Trophoblast cell (in vitro differentiated cells and primary cell): ENCODE data around the gene KCNH1.

Source experiments
- DNase-seq, 2 donors: peaks; one replicate each; pipeline ENCODE4 v3.0.0-alpha.2; 2016
- H2AFZ ChIP-seq: 2 replicates; pipeline ENCODE4 v1.6.1; 2013; ENCODE audit warnings: low read length, moderate library complexity, mild to moderate bottlenecking; ENCODE audit not compliant: insufficient read depth, poor library complexity
- H2AK5ac ChIP-seq: 2 replicates; pipeline ENCODE4 v1.6.1; 2013; ENCODE audit warnings: mild to moderate bottlenecking, low read length
- H2BK120ac ChIP-seq: 2 replicates; pipeline ENCODE4 v1.6.1; 2013; ENCODE audit warnings: low read length, mild to moderate bottlenecking, moderate library complexity; ENCODE audit not compliant: insufficient read depth, poor library complexity
- H2BK12ac ChIP-seq: 2 replicates; pipeline ENCODE4 v1.6.1; 2013; ENCODE audit warnings: mild to moderate bottlenecking, low read length, moderate library complexity
- H2BK5ac ChIP-seq: 2 replicates; pipeline ENCODE4 v1.6.1; 2013; ENCODE audit warnings: low read length, low read depth, moderate library complexity, mild to moderate bottlenecking; ENCODE audit not compliant: poor library complexity
- H3K14ac ChIP-seq: 2 replicates; pipeline ENCODE4 v1.6.1; 2013; ENCODE audit warnings: mild to moderate bottlenecking, low read length
- H3K18ac ChIP-seq: 2 replicates; pipeline ENCODE4 v1.6.1; 2013; ENCODE audit warnings: mild to moderate bottlenecking, low read length
- H3K23ac ChIP-seq: 2 replicates; pipeline ENCODE4 v1.6.1; 2013; ENCODE audit warnings: low read length
- H3K27ac ChIP-seq: 2 replicates; pipeline ENCODE4 v1.5.1; 2013; ENCODE audit warnings: low read depth, mild to moderate bottlenecking, inconsistent platforms, low read length, moderate library complexity
- H3K27me3 ChIP-seq: 2 replicates; pipeline ENCODE4 v1.6.1; 2013; ENCODE audit warnings: inconsistent platforms, mild to moderate bottlenecking, low read length, moderate library complexity; ENCODE audit not compliant: insufficient read depth
- H3K36me3 ChIP-seq, 2 experiments: 1 replicate in 1 of 2; 2 replicates in 1 of 2; pipeline ENCODE4 v1.6.1; 2013; ENCODE audit warnings: low read length in 2 of 2, mild to moderate bottlenecking in 2 of 2, moderate library complexity in 1 of 2; ENCODE audit not compliant: insufficient read depth in 2 of 2, control insufficient read depth in 1 of 2
- H3K4ac ChIP-seq: 2 replicates; pipeline ENCODE4 v1.6.1; 2013; ENCODE audit warnings: low read depth, mild to moderate bottlenecking, low read length, moderate library complexity
- H3K4me1 ChIP-seq, 2 experiments: 1 replicate in 1 of 2; 2 replicates in 1 of 2; pipeline ENCODE4 v1.6.1; 2013; ENCODE audit warnings: low read length in 2 of 2, mild to moderate bottlenecking in 2 of 2, moderate library complexity in 1 of 2; ENCODE audit not compliant: insufficient read depth in 2 of 2, control insufficient read depth in 1 of 2
- H3K4me2 ChIP-seq: 2 replicates; pipeline ENCODE4 v1.6.1; 2013; ENCODE audit warnings: inconsistent platforms, mild to moderate bottlenecking, low read length, moderate library complexity
- H3K4me3 ChIP-seq: 2 replicates; pipeline ENCODE4 v1.5.1; 2013; ENCODE audit warnings: mild to moderate bottlenecking, low read depth, low read length, inconsistent platforms
- H3K79me1 ChIP-seq: one replicate; pipeline ENCODE4 v1.6.1; 2013; ENCODE audit warnings: low read length
- H3K79me2 ChIP-seq: 2 replicates; pipeline ENCODE4 v1.6.1; 2013; ENCODE audit warnings: low read length, mild to moderate bottlenecking; ENCODE audit not compliant: control insufficient read depth, insufficient read depth, poor library complexity
- H3K9ac ChIP-seq: 2 replicates; pipeline ENCODE4 v1.6.1; 2013; ENCODE audit warnings: mild to moderate bottlenecking, low read length
- H3K9me3 ChIP-seq: 2 replicates; pipeline ENCODE4 v1.6.1; 2013; ENCODE audit warnings: low read depth, mild to moderate bottlenecking, control low read depth, inconsistent platforms, low read length; ENCODE audit not compliant: insufficient read depth
- H4K12ac ChIP-seq: 2 replicates; pipeline ENCODE4 v1.6.1; 2013; ENCODE audit warnings: low read depth, mild to moderate bottlenecking, low read length, moderate library complexity
- H4K8ac ChIP-seq: 2 replicates; pipeline ENCODE4 v1.6.1; 2013; ENCODE audit warnings: low read depth, mild to moderate bottlenecking, low read length, moderate library complexity
- H4K91ac ChIP-seq: one replicate; pipeline ENCODE4 v1.6.1; 2013; ENCODE audit warnings: low read depth, mild to moderate bottlenecking, low read length, moderate library complexity
- WGBS: extraction: QIAGEN DNeasy Blood & Tissue Kit; methylation state at CpG from one replicate; pipeline ENCODE4 v1.1.7; 2013; ENCODE audit warnings: missing lambda C conversion rate; ENCODE audit not compliant: insufficient read length, insufficient coverage; ENCODE audit errors: extremely low coverage; 5-methylcytosine and 5-hydroxymethylcytosine counted together

KCNH1 gene

GRCh38 chr1:210905365-210905904 lies 228.5 kb downstream of the KCNH1 start:
- H3K4me1 ChIP-seq, result peaks cover 0 to 15% of the 10 kb centered on the region in 2 experiments
- no peak overlapping the region for H3K14ac ChIP-seq
- no peak overlapping the region for H3K23ac ChIP-seq
- H2BK5ac ChIP-seq, result no peak overlapping the region
- H2BK12ac ChIP-seq, result no peak overlapping the region
- no peak overlapping the region for H3K9ac ChIP-seq
- H3K4me2 ChIP-seq, result no peak overlapping the region
- no peak overlapping the region for H3K18ac ChIP-seq
- H2BK120ac ChIP-seq, result no peak overlapping the region
- no peaks in the 10 kb centered on the region for H3K79me2 ChIP-seq
- H2AFZ ChIP-seq, result no peak overlapping the region
- H4K91ac ChIP-seq, result no peak overlapping the region
- H3K9me3 ChIP-seq, result peaks cover 2% of the 10 kb centered on the region
- H4K8ac ChIP-seq, result no peak overlapping the region
- no peak overlapping the region for H3K4me3 ChIP-seq
- no peaks in the 10 kb centered on the region for H3K27me3 ChIP-seq
- H3K4ac ChIP-seq, result no peak overlapping the region
- no peak overlapping the region for H2AK5ac ChIP-seq
- no peak overlapping the region for H3K27ac ChIP-seq
- no CpG with 5 or more reads among the region's 4 CpGs for WGBS
- H3K36me3 ChIP-seq, result no peaks in the 10 kb centered on the region
- H4K12ac ChIP-seq, result no peak overlapping the region
- no peaks in the 10 kb centered on the region for H3K79me1 ChIP-seq
- DNase-seq, result no peak

GRCh38 chr1:210901981-210902770 lies 231.8 kb downstream of the KCNH1 start:
- Histone ChIP-seq H2AFZ (no peak overlapping the region), H3K4ac (no peak overlapping the region), H3K27ac (no peak overlapping the region), H3K23ac (no peak overlapping the region), H3K36me3 (no peaks in the 10 kb centered on the region), H4K91ac (no peak overlapping the region), H3K79me1 (no peaks in the 10 kb centered on the region), H3K79me2 (no peaks in the 10 kb centered on the region), H2BK5ac (no peak overlapping the region), H3K4me3 (no peak overlapping the region), H3K4me2 (no peak overlapping the region), H3K4me1 (peaks cover 0 to 10% of the 10 kb centered on the region in 2 experiments), H3K27me3 (no peaks in the 10 kb centered on the region), H4K12ac (no peak overlapping the region), H4K8ac (no peak overlapping the region), H2BK12ac (no peak overlapping the region), H3K18ac (no peak overlapping the region), H2AK5ac (no peak overlapping the region), H3K9ac (no peak overlapping the region), H2BK120ac (no peak overlapping the region), H3K9me3 (peaks cover 2% of the 10 kb centered on the region), H3K14ac (no peak overlapping the region)
- WGBS, result no CpG with 5 or more reads among the region's 8 CpGs
- DNase-seq, result no peak

- Histone ChIP-seq H2BK5ac (no peak overlapping the region), H2AK5ac (no peak overlapping the region)
- WGBS, result no CpG with 5 or more reads among the region's 2 CpGs
Measured at GRCh38 chr1:210900820-210901219, 233.1 kb downstream of the KCNH1 start.

GRCh38 chr1:210900079-210900478 lies 233.9 kb downstream of the KCNH1 start:
- peaks cover 0 to 5% of the 10 kb centered on the region in 2 experiments for H3K4me1 ChIP-seq
- H2BK120ac ChIP-seq, result no peak overlapping the region
- DNase-seq, result no peak
- H3K27ac ChIP-seq, result no peak overlapping the region
- no peaks in the 10 kb centered on the region for H3K79me1 ChIP-seq
- H3K4me2 ChIP-seq, result no peak overlapping the region
- no peaks in the 10 kb centered on the region for H3K36me3 ChIP-seq
- H3K4me3 ChIP-seq, result no peak overlapping the region
- no peak overlapping the region for H2BK12ac ChIP-seq
- no peak overlapping the region for H2AK5ac ChIP-seq
- H2AFZ ChIP-seq, result no peak overlapping the region
- H4K12ac ChIP-seq, result no peak overlapping the region
- no peaks in the 10 kb centered on the region for H3K79me2 ChIP-seq
- WGBS, result no CpG with 5 or more reads among the region's 2 CpGs
- H4K91ac ChIP-seq, result no peak overlapping the region
- H4K8ac ChIP-seq, result no peak overlapping the region
- no peak overlapping the region for H3K14ac ChIP-seq
- H3K18ac ChIP-seq, result no peak overlapping the region
- H3K23ac ChIP-seq, result no peak overlapping the region
- H3K9ac ChIP-seq, result no peak overlapping the region
- H3K27me3 ChIP-seq, result no peaks in the 10 kb centered on the region
- H3K4ac ChIP-seq, result no peak overlapping the region
- peaks cover 2% of the 10 kb centered on the region for H3K9me3 ChIP-seq
- H2BK5ac ChIP-seq, result no peak overlapping the region

More at GRCh38 chr1:210900820-210901219, 233.1 kb downstream of the KCNH1 start:
- no peak overlapping the region for H4K91ac ChIP-seq
- H3K23ac ChIP-seq, result no peak overlapping the region
- no peak overlapping the region for H2BK120ac ChIP-seq
- no peak overlapping the region for H4K8ac ChIP-seq
- H3K27ac ChIP-seq, result no peak overlapping the region
- DNase-seq, result no peak
- no peaks in the 10 kb centered on the region for H3K27me3 ChIP-seq
- H3K4me2 ChIP-seq, result no peak overlapping the region
- no peak overlapping the region for H3K18ac ChIP-seq
- no peak overlapping the region for H3K9ac ChIP-seq
- no peaks in the 10 kb centered on the region for H3K79me1 ChIP-seq
- peaks cover 0 to 5% of the 10 kb centered on the region in 2 experiments for H3K4me1 ChIP-seq
- no peak overlapping the region for H2BK12ac ChIP-seq
- no peak overlapping the region for H4K12ac ChIP-seq
- no peak overlapping the region for H3K14ac ChIP-seq
- H3K36me3 ChIP-seq, result no peaks in the 10 kb centered on the region
- H2AFZ ChIP-seq, result no peak overlapping the region
- no peaks in the 10 kb centered on the region for H3K79me2 ChIP-seq
- peaks cover 2% of the 10 kb centered on the region for H3K9me3 ChIP-seq
- no peak overlapping the region for H3K4me3 ChIP-seq
- H3K4ac ChIP-seq, result no peak overlapping the region
